ENCODE measurements around the gene PRIM2. TPM values are rescaled to one million over a fixed set of nuclear protein-coding genes. Genes with fewer than 3 reads are reported as not detected.

The PRIM2 gene
- polyA plus RNA-seq, 1 donor (not counting 4 experiments of a cell fraction or from before 2014, with no cell fraction given): 12.8 TPM

DNA sequence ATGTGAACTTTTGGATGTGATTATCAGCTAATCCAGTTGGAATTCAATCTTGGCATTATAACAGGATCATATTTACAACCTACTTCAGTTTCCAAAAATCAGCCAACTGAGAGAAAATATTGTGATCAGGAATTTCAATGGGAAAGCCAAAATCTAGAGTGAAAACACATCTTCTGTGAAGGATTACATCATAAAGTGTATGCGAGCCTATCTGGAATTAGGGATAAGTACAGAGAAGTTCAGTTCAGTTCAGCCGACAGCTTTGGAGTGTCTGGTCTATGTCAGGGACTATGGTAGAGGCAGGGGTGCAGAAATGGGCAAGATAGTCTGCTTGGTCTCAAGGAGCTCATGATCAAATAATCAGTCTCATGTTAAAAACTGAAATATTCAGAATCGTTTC lies 12.3 kb upstream of the PRIM2 start:
- Histone ChIP-seq H2AFZ (ENCODE audit: control insufficient read depth, low read length) (no peak overlapping the region), H3K9ac (ENCODE audit: control insufficient read depth, extremely low read depth, insufficient read depth, low read length) (no peak overlapping the region), H4K20me1 (ENCODE audit: control insufficient read depth, extremely low read depth, insufficient read depth, low read length) (no peaks in the 10 kb centered on the region), H3K36me3 (ENCODE audit: control insufficient read depth in 2 of 2, extremely low read depth in 1 of 2, insufficient read depth in 2 of 2, low read length in 2 of 2) (no peaks in the 10 kb centered on the region), H3K4me2 (ENCODE audit: control insufficient read depth, extremely low read depth, insufficient read depth, low read depth, low read length) (no peak overlapping the region), H3K79me2 (ENCODE audit: control insufficient read depth, insufficient read depth, low read length) (no peaks in the 10 kb centered on the region), H3K9me3 (ENCODE audit: control insufficient read depth, low read depth, low read length) (no peaks in the 10 kb centered on the region), H3K9me1 (ENCODE audit: control insufficient read depth, extremely low read depth, insufficient read depth, low read length) (no peaks in the 10 kb centered on the region), H3K27me3 (ENCODE audit: control insufficient read depth, extremely low read depth, insufficient read depth, low read length) (no peaks in the 10 kb centered on the region), H3K4me1 (ENCODE audit: control insufficient read depth, extremely low read depth, insufficient read depth, low read length) (no peaks in the 10 kb centered on the region), H3K4me3 (ENCODE audit: control insufficient read depth in 2 of 3, extremely low read depth in 1 of 3, insufficient read depth in 2 of 3, low read depth in 1 of 3, low read length in 3 of 3) (no peak overlapping the region), H3K27ac (ENCODE audit: control insufficient read depth, insufficient read depth, low read length) (no peak overlapping the region)
- no peak for DNase-seq (ENCODE audit: low read depth, low spot score)
- FAIRE-seq: peak; percentile 29
- no peak for TF ChIP-seq CTCF (optimal IDR thresholded peaks at IDR 0.05 in 1 of 3, IDR thresholded peaks at IDR 0.05 in 1 of 3, conservative IDR thresholded peaks at IDR 0.05 in 1 of 3; ENCODE audit: extremely low read depth in 1 of 3, insufficient read depth in 2 of 3, low read length in 3 of 3)
- TF ChIP-seq EZH2 (IDR thresholded peaks at IDR 0.05; ENCODE audit: low read length): no peak
- dilution Hi-C loops (cut with MboI; ENCODE audit: extremely low pct_ligation_motif_present, low sequenced_read_pairs): no loop called here

- H3K27ac ChIP-seq (ENCODE audit: control insufficient read depth, insufficient read depth, low read length): no peak overlapping the region
- no peak overlapping the region for H3K4me2 ChIP-seq (ENCODE audit: control insufficient read depth, extremely low read depth, insufficient read depth, low read depth, low read length)
- FAIRE-seq: no peak
These were observed 11.7 kb upstream of the PRIM2 start for GRCh38 chr6:57305761-57306160.

More at GRCh38 chr6:57305761-57306160, 11.7 kb upstream of the PRIM2 start:
- no peak overlapping the region for H3K9ac ChIP-seq (ENCODE audit: control insufficient read depth, extremely low read depth, insufficient read depth, low read length)
- no peaks in the 10 kb centered on the region for H3K36me3 ChIP-seq (ENCODE audit: control insufficient read depth in 2 of 2, extremely low read depth in 1 of 2, insufficient read depth in 2 of 2, low read length in 2 of 2)
- H3K4me1 ChIP-seq (ENCODE audit: control insufficient read depth, extremely low read depth, insufficient read depth, low read length): no peaks in the 10 kb centered on the region
- DNase-seq (ENCODE audit: low read depth, low spot score): no peak
- no peak overlapping the region for H3K4me3 ChIP-seq (ENCODE audit: control insufficient read depth in 2 of 3, extremely low read depth in 1 of 3, insufficient read depth in 2 of 3, low read depth in 1 of 3, low read length in 3 of 3)
- H3K9me3 ChIP-seq (ENCODE audit: control insufficient read depth, low read depth, low read length): no peaks in the 10 kb centered on the region
- TF ChIP-seq EZH2 (IDR thresholded peaks at IDR 0.05; ENCODE audit: low read length) (no peak), CTCF (optimal IDR thresholded peaks at IDR 0.05 in 1 of 3, IDR thresholded peaks at IDR 0.05 in 1 of 3, conservative IDR thresholded peaks at IDR 0.05 in 1 of 3; ENCODE audit: extremely low read depth in 1 of 3, insufficient read depth in 2 of 3, low read length in 3 of 3) (no peak)
- no peaks in the 10 kb centered on the region for H3K79me2 ChIP-seq (ENCODE audit: control insufficient read depth, insufficient read depth, low read length)
- H4K20me1 ChIP-seq (ENCODE audit: control insufficient read depth, extremely low read depth, insufficient read depth, low read length): no peaks in the 10 kb centered on the region
- dilution Hi-C loops (cut with MboI; ENCODE audit: extremely low pct_ligation_motif_present, low sequenced_read_pairs): no loop called here
- H2AFZ ChIP-seq (ENCODE audit: control insufficient read depth, low read length): no peak overlapping the region
- no peaks in the 10 kb centered on the region for H3K9me1 ChIP-seq (ENCODE audit: control insufficient read depth, extremely low read depth, insufficient read depth, low read length)
- H3K27me3 ChIP-seq (ENCODE audit: control insufficient read depth, extremely low read depth, insufficient read depth, low read length): no peaks in the 10 kb centered on the region

Measured in keratinocyte (primary cell).